Measurements from ENCODE around the gene CLEC19A.

CLEC19A gene

DNA sequence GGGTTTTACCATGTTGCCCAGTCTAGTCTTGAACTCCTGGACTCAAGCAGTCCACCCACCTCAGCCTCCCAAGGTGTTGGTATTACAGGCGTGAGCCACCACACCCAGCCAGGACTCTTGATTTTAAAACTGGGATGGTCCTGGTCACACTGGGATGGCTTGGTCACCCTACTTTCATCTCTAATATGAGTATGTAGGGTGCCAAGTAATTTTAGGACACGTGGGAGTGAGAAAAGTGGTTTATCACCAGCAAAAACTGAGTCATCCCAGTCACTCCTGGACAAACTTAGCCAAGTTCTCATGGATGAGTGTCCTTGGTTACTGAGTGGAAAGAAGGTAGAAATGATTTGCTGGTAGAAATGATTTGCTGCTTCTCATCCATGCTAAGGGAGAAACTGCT is 9.9 kb downstream of the CLEC19A start:
- in situ Hi-C loops (cut with MboI; ENCODE audit: low pct_unique_long_range_greater_than_20kb, low sequenced_read_pairs, unreplicated experiment), result no loop called here
- DNase-seq (ENCODE audit: low spot score), result no peak
- TF ChIP-seq, protein P1, sequence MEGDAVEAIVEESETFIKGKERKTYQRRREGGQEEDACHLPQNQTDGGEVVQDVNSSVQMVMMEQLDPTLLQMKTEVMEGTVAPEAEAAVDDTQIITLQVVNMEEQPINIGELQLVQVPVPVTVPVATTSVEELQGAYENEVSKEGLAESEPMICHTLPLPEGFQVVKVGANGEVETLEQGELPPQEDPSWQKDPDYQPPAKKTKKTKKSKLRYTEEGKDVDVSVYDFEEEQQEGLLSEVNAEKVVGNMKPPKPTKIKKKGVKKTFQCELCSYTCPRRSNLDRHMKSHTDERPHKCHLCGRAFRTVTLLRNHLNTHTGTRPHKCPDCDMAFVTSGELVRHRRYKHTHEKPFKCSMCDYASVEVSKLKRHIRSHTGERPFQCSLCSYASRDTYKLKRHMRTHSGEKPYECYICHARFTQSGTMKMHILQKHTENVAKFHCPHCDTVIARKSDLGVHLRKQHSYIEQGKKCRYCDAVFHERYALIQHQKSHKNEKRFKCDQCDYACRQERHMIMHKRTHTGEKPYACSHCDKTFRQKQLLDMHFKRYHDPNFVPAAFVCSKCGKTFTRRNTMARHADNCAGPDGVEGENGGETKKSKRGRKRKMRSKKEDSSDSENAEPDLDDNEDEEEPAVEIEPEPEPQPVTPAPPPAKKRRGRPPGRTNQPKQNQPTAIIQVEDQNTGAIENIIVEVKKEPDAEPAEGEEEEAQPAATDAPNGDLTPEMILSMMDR (IDR thresholded peaks at IDR 0.05; ENCODE audit: extremely low read depth, insufficient read depth, missing control alignments), result no peak

DNA sequence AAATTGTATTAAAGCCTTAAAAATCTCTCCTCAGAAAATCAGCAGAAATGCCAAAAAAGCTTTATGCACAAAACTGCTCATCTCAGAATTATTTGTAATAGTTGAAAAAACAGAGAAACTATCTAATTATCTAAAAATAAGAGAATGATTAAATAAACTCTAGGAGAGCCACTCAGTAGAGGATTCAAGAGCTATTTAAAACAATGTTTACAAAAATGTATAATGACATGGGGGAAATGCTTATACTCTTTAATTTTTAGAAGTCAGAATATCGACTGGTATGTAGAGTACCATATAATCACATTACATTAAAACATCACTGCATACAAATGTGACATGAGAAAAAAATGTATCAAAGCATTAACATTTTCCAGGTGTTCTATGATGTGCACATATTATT is 11.9 kb downstream of the CLEC19A start:
- TF ChIP-seq, protein P1 (IDR thresholded peaks at IDR 0.05; ENCODE audit: extremely low read depth, insufficient read depth, missing control alignments), result no peak
- DNase-seq (ENCODE audit: low spot score), result no peak
- in situ Hi-C loops (cut with MboI; ENCODE audit: low pct_unique_long_range_greater_than_20kb, low sequenced_read_pairs, unreplicated experiment), result no loop called here

DNA sequence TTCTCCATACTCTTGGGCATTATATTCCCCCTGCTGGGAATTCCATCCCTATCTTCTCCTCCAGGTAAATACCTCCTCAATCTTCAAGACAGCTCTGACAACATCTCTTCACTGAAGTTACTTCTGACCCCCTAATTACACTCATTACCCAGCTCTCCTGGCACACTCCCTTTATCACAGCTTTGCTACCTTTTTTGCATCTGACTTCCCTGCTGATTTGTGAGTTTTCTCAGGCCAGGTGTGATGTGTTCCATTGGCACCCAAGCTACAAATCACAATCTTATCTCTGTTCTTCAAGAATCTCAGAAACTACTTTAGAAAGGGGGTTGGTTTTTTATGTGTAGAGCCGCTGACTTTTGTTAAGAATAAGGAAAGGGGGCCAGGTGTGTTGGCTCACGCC is 14.0 kb downstream of the CLEC19A start:
- TF ChIP-seq, protein P1 (IDR thresholded peaks at IDR 0.05; ENCODE audit: extremely low read depth, insufficient read depth, missing control alignments), result no peak
- no peak for DNase-seq (ENCODE audit: low spot score)
- in situ Hi-C loops (cut with MboI; ENCODE audit: low pct_unique_long_range_greater_than_20kb, low sequenced_read_pairs, unreplicated experiment), result no loop called here

DNA sequence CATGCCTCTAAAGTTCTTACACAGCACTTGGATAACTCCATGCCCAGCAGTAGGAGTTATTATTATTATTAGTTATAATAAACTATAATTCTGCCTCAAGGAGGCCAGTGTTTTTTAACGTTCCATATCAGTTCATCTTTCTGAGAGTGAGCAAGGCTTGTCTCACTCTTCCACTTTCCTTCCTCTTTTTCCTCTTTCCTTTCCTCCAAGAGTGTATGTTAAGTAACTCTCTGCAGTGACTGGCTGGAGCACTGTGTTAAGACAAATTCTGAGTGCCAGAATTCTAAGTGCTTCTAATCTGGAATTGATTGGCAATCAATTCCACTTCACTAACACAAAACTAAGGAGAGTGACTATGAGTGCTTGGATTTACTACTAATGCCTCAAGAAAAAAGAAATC is 16.4 kb downstream of the CLEC19A start:
- in situ Hi-C loops (cut with MboI; ENCODE audit: low pct_unique_long_range_greater_than_20kb, low sequenced_read_pairs, unreplicated experiment), result no loop called here
- DNase-seq (ENCODE audit: low spot score), result no peak
- TF ChIP-seq, protein P1 (IDR thresholded peaks at IDR 0.05; ENCODE audit: extremely low read depth, insufficient read depth, missing control alignments), result no peak

DNA sequence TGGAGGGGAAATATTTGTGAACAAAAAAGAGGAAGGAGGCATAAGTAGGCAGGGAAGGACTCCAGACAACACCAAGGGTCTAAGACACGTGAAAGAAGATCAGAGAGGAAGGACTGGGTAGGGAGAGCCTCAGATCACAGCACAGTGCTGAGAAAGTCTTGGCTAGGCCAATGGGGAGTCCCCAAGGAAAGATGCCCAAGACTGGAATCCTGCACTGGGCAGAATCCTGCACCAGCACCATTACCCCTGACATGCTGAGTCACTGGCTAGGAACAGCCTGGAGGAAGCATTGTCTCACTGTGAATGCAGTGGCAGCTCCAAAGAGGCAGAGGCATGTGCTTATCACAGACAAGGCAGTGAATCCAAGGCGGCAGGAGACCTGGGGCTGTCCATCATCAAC is 19.2 kb downstream of the CLEC19A start:
- in situ Hi-C loops (cut with MboI; ENCODE audit: low pct_unique_long_range_greater_than_20kb, low sequenced_read_pairs, unreplicated experiment), result no loop called here
- TF ChIP-seq, protein P1 (IDR thresholded peaks at IDR 0.05; ENCODE audit: extremely low read depth, insufficient read depth, missing control alignments), result no peak
- DNase-seq (ENCODE audit: low spot score), result no peak

DNA sequence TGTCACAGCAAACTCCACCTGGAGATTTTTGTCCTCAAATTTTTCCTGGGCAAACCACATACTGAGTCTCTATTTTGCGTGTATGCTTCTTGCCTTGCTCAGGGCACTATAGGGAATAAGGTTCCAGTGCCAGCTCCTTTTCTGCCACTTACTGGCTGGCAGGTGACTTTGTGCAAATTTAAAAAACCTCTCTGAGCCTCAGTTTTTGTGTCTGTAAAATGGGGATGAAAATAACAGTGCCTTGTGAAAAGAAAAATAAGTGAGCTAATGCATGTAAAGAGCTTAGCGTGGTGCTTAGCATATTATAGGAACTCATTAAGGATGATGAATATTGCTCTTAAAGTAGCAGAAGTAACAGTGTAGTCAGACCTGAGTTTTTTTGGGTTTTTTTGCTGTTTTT is 19.9 kb downstream of the CLEC19A start:
- DNase-seq (ENCODE audit: low spot score), result no peak
- in situ Hi-C loops (cut with MboI; ENCODE audit: low pct_unique_long_range_greater_than_20kb, low sequenced_read_pairs, unreplicated experiment), result no loop called here
- TF ChIP-seq, protein P1 (IDR thresholded peaks at IDR 0.05; ENCODE audit: extremely low read depth, insufficient read depth, missing control alignments), result no peak
